ENCODE data around the gene HES2. TPM values are rescaled to one million over a fixed set of nuclear protein-coding genes. Genes with fewer than 3 reads are reported as not detected.
"Not testable (repeated sequence)": the region's sequence is repeated elsewhere in the genome, so short reads cannot be mapped to it uniquely, and the experiment has no call there.

Gene HES2
- total RNA-seq, 1 experiment from 2014 or later: 1.2 TPM

DNA sequence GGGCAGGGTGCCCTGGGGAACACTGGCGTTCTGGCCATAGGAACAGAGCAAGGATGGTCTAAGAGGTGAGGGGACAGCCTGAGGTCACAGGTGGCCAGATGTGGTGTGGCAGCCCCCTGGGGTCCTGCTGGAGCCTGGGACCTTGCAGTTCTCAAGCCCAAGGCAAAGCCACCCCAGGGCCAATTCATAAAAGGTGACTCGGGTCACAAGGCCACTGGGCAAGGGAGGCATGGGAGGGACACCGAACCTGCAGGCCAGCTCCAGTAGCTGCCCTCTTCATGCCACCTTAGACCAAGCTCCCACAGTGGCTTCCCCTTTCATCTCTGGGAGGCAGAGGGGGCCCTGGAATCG lies 26.9 kb upstream of the HES2 start:
- no peaks in the 10 kb centered on the region; the same call in 1 of the 2 replicates for H3K4me1 ChIP-seq (ENCODE audit: insufficient read depth, low read length)
- H2AFZ ChIP-seq (ENCODE audit: low read length): no peak overlapping the region
- H3K56ac ChIP-seq (ENCODE audit: insufficient read length, low read depth, low read length): no peak overlapping the region
- no peak for DNase-seq
- H3K9me3 Mint-ChIP-seq: no peaks in the 10 kb centered on the region
- no peaks in the 10 kb centered on the region for H3K79me2 ChIP-seq (ENCODE audit: insufficient read depth, low read length)
- peaks cover 8% of the 10 kb centered on the region for H3K27me3 Mint-ChIP-seq (ENCODE audit: low read depth)
- H2BK120ac ChIP-seq (ENCODE audit: low read depth, low read length, poor library complexity, severe bottlenecking): no peak overlapping the region
- H3K23me2 ChIP-seq (ENCODE audit: insufficient read length, low read depth, low read length, poor library complexity, severe bottlenecking): peaks cover 2% of the 10 kb centered on the region
- no peak overlapping the region for H3T11ph ChIP-seq (ENCODE audit: low read length)
- H3K9me3 ChIP-seq (ENCODE audit: control insufficient read depth, low read depth, low read length): no peaks in the 10 kb centered on the region
- H3K4me3 Mint-ChIP-seq: peak overlapping the region; percentile 69 to 80
- no peak overlapping the region for H2AK5ac ChIP-seq (ENCODE audit: insufficient read length, low read length)
- TF ChIP-seq, protein P1, sequence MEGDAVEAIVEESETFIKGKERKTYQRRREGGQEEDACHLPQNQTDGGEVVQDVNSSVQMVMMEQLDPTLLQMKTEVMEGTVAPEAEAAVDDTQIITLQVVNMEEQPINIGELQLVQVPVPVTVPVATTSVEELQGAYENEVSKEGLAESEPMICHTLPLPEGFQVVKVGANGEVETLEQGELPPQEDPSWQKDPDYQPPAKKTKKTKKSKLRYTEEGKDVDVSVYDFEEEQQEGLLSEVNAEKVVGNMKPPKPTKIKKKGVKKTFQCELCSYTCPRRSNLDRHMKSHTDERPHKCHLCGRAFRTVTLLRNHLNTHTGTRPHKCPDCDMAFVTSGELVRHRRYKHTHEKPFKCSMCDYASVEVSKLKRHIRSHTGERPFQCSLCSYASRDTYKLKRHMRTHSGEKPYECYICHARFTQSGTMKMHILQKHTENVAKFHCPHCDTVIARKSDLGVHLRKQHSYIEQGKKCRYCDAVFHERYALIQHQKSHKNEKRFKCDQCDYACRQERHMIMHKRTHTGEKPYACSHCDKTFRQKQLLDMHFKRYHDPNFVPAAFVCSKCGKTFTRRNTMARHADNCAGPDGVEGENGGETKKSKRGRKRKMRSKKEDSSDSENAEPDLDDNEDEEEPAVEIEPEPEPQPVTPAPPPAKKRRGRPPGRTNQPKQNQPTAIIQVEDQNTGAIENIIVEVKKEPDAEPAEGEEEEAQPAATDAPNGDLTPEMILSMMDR (conservative IDR thresholded peaks at IDR 0.05): no peak
- no peaks in the 10 kb centered on the region for H3K79me1 ChIP-seq (ENCODE audit: insufficient read depth, low read depth, low read length, poor library complexity, severe bottlenecking)
- H4K91ac ChIP-seq (ENCODE audit: insufficient read length, low read depth, low read length): no peak overlapping the region
- peak overlapping the region; percentile 35 for H3K4me2 ChIP-seq (ENCODE audit: insufficient read depth, insufficient read length, low read length)
- no peak overlapping the region for H2BK5ac ChIP-seq (ENCODE audit: insufficient read length, low read length)
- H3K4me1 Mint-ChIP-seq: peaks cover 27 to 43% of the 10 kb centered on the region in 2 experiments
- no peaks in the 10 kb centered on the region for H4K20me1 ChIP-seq (ENCODE audit: control insufficient read depth, insufficient read depth, insufficient read length)
- H3K9ac ChIP-seq (ENCODE audit: extremely low read depth, insufficient read length, low read length): no peak overlapping the region
- no CpG with 5 or more reads among the region's 4 CpGs for WGBS (ENCODE audit: extremely low coverage, insufficient read length, low lambda C conversion rate)
- no peak overlapping the region for H2BK20ac ChIP-seq (ENCODE audit: low read depth, low read length, poor library complexity, severe bottlenecking)
- no peak overlapping the region for H2BK15ac ChIP-seq (ENCODE audit: low read depth, low read length)
- no peak overlapping the region for H3K27ac ChIP-seq (ENCODE audit: insufficient read length, low read depth, low read length)
- H4K8ac ChIP-seq (replicated peaks; ENCODE audit: insufficient read length, low read depth, low read length): no peak overlapping the region
- H4K5ac ChIP-seq (ENCODE audit: insufficient read length, low read depth, low read length): no peak overlapping the region
- no peak overlapping the region for H3K23ac ChIP-seq (ENCODE audit: insufficient read length, low read depth, low read length)
- H3K36me3 Mint-ChIP-seq (ENCODE audit: insufficient read depth in 1 of 3, low read depth in 3 of 3): no peaks in the 10 kb centered on the region; a peak in 1 of 7 replicates
- no peak overlapping the region for H3K18ac ChIP-seq (ENCODE audit: insufficient read length, low read depth, low read length)
- H2BK12ac ChIP-seq (ENCODE audit: insufficient read length, low read depth, low read length): no peak overlapping the region
- H3K14ac ChIP-seq (ENCODE audit: insufficient read depth, low read length): no peak overlapping the region; the same call in 1 of the 2 replicates
- H3K27me3 ChIP-seq (ENCODE audit: insufficient read depth, low read length): no peaks in the 10 kb centered on the region
- peak overlapping the region in 1 of 3 experiments; percentile 49; a peak in 1 of 7 replicates for H3K27ac Mint-ChIP-seq
- no peak overlapping the region for H3K4ac ChIP-seq (ENCODE audit: low read depth, low read length)

DNA sequence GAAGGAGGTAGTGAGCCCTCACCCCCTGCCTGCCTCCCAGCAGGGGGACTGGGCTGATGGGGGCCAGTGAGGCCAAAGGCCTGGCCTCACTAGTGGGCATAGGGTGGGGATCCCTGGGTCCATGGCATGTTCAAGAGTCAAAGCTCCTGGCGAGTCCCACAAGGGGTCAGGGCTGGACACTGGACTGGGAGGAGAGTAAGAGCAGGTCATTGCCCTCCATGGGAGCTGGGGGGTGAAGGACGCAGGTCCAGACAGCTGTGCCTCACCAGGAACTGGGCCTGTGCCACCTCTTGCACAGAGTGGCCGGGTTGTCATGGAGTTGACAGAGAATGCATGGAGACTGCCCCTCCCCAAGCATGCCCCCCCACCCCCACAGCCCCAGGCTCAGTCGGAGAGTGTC lies 26.2 kb upstream of the HES2 start:
- not testable (repeated sequence) for H3K27ac Mint-ChIP-seq; H3K23me2 ChIP-seq (ENCODE audit: insufficient read length, low read depth, low read length, poor library complexity, severe bottlenecking); H3K79me2 ChIP-seq (ENCODE audit: insufficient read depth, low read length); H2AK5ac ChIP-seq (ENCODE audit: insufficient read length, low read length); H2BK120ac ChIP-seq (ENCODE audit: low read depth, low read length, poor library complexity, severe bottlenecking); H3K14ac ChIP-seq (ENCODE audit: insufficient read depth, low read length); H3K23ac ChIP-seq (ENCODE audit: insufficient read length, low read depth, low read length); H3T11ph ChIP-seq (ENCODE audit: low read length); H2BK12ac ChIP-seq (ENCODE audit: insufficient read length, low read depth, low read length); H3K4me2 ChIP-seq (ENCODE audit: insufficient read depth, insufficient read length, low read length); H4K91ac ChIP-seq (ENCODE audit: insufficient read length, low read depth, low read length); H4K8ac ChIP-seq (replicated peaks; ENCODE audit: insufficient read length, low read depth, low read length); H2BK20ac ChIP-seq (ENCODE audit: low read depth, low read length, poor library complexity, severe bottlenecking); H4K5ac ChIP-seq (ENCODE audit: insufficient read length, low read depth, low read length); H3K27ac ChIP-seq (ENCODE audit: insufficient read length, low read depth, low read length); H2BK15ac ChIP-seq (ENCODE audit: low read depth, low read length); H2AFZ ChIP-seq (ENCODE audit: low read length); H3K4ac ChIP-seq (ENCODE audit: low read depth, low read length); H4K20me1 ChIP-seq (ENCODE audit: control insufficient read depth, insufficient read depth, insufficient read length); H3K9ac ChIP-seq (ENCODE audit: extremely low read depth, insufficient read length, low read length); H3K18ac ChIP-seq (ENCODE audit: insufficient read length, low read depth, low read length); H3K27me3 ChIP-seq (ENCODE audit: insufficient read depth, low read length); DNase-seq; H3K36me3 Mint-ChIP-seq (ENCODE audit: insufficient read depth in 1 of 3, low read depth in 3 of 3); H3K79me1 ChIP-seq (ENCODE audit: insufficient read depth, low read depth, low read length, poor library complexity, severe bottlenecking); H3K56ac ChIP-seq (ENCODE audit: insufficient read length, low read depth, low read length); H3K9me3 Mint-ChIP-seq; H3K9me3 ChIP-seq (ENCODE audit: control insufficient read depth, low read depth, low read length); H3K4me1 ChIP-seq (ENCODE audit: insufficient read depth, low read length); H2BK5ac ChIP-seq (ENCODE audit: insufficient read length, low read length)
- WGBS (ENCODE audit: extremely low coverage, insufficient read length, low lambda C conversion rate): no CpG with 5 or more reads among the region's 4 CpGs
- H3K4me3 Mint-ChIP-seq: peak overlapping the region in 1 of 2 experiments; percentile 35; a peak in 1 of 5 replicates
- H3K27me3 Mint-ChIP-seq (ENCODE audit: low read depth): peaks cover 15% of the 10 kb centered on the region
- H3K4me1 Mint-ChIP-seq: peaks cover 31 to 48% of the 10 kb centered on the region in 2 experiments
